ENCODE data around the gene SELENON. TPM values are rescaled to one million over a fixed set of nuclear protein-coding genes. Genes with fewer than 3 reads are reported as not detected.

The SELENON gene
- total and polyA plus RNA-seq, 9 of the 15 experiments (the other 6 are each of a cell fraction or from before 2014, with no cell fraction given): 0.43 to 26.7 (median 7.0) TPM

- in situ Hi-C loops (cut with MboI): no loop called here
- Histone ChIP-seq H3K27me3 (ENCODE audit: control insufficient read depth in 2 of 2, insufficient read depth in 2 of 2, low read length in 2 of 2) (no peaks in the 10 kb centered on the region), H2AFZ (ENCODE audit: low read depth, low read length) (no peak overlapping the region), H3K9ac (ENCODE audit: insufficient read depth in 1 of 2, low read depth in 2 of 2, low read length in 2 of 2) (peak overlapping the region in 1 of 2 experiments; percentile 49; a peak in 1 of 4 replicates), H3K36me3 (ENCODE audit: control insufficient read depth, insufficient read depth, low read length) (peaks cover 38% of the 10 kb centered on the region), H3K4me1 (replicated peaks in 1 of 2; ENCODE audit: control insufficient read depth in 2 of 2, insufficient read depth in 2 of 2, low read length in 2 of 2) (peaks cover 24 to 28% of the 10 kb centered on the region in 2 experiments), H3K27ac (ENCODE audit: extremely low read depth, low read depth, low read length) (peak overlapping the region; percentile 4; the same call in 1 of the 3 replicates), H3K9me3 (replicated peaks; ENCODE audit: control insufficient read depth, insufficient read depth, low read depth, low read length) (no peaks in the 10 kb centered on the region), H3K4me2 (ENCODE audit: insufficient read depth, low read length) (peak overlapping the region; percentile 52), H3K79me2 (ENCODE audit: control insufficient read depth, insufficient read depth, low read length) (peaks cover 99% of the 10 kb centered on the region), H3K4me3 (no peak overlapping the region), H4K20me1 (replicated peaks; ENCODE audit: control insufficient read depth, insufficient read depth, low read length) (peaks cover 9% of the 10 kb centered on the region), H3K9me1 (ENCODE audit: control insufficient read depth, insufficient read depth, low read length) (no peaks in the 10 kb centered on the region)
- POLR2A ChIA-PET: interaction anchor here (0.8 to 1.2 kb wide), 4 partner anchors 12 to 165 kb away, joined by 3 to 4 read pairs (median 3); partner anchors contain the start of gene PAQR7
- no TSS peak for BruUV-seq (replicated peaks)
- no peak for FAIRE-seq
- CTCF ChIA-PET (ENCODE audit: low intra/inter-chr PET ratio): no interaction called here
- DNase-seq (ENCODE audit: extremely low read depth in 1 of 4, low spot score in 3 of 4): peak in 2 of 4 experiments; percentile 51 to 72
- intact Hi-C loops (cut with micrococcal nuclease): no loop called here
- WGBS (ENCODE audit: insufficient coverage, low coverage, missing lambda C conversion rate): 4% methylated on average over 2 of the region's 2 CpGs
- peak; percentile 50 for ATAC-seq
- peak; percentile 50; the same call in 1 of the 2 replicates for TF ChIP-seq TEAD4 (IDR thresholded peaks at IDR 0.05; ENCODE audit: low read length)
- TF ChIP-seq TEAD4 (CRISPR knock-in tag; IDR thresholded peaks at IDR 0.05; ENCODE audit: borderline replicate concordance): no peak
- TF ChIP-seq, protein P1, sequence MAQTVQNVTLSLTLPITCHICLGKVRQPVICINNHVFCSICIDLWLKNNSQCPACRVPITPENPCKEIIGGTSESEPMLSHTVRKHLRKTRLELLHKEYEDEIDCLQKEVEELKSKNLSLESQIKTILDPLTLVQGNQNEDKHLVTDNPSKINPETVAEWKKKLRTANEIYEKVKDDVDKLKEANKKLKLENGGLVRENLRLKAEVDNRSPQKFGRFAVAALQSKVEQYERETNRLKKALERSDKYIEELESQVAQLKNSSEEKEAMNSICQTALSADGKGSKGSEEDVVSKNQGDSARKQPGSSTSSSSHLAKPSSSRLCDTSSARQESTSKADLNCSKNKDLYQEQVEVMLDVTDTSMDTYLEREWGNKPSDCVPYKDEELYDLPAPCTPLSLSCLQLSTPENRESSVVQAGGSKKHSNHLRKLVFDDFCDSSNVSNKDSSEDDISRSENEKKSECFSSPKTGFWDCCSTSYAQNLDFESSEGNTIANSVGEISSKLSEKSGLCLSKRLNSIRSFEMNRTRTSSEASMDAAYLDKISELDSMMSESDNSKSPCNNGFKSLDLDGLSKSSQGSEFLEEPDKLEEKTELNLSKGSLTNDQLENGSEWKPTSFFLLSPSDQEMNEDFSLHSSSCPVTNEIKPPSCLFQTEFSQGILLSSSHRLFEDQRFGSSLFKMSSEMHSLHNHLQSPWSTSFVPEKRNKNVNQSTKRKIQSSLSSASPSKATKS (CRISPR knock-in tag; IDR thresholded peaks at IDR 0.05): no peak
- peak in 1 of 3 experiments; percentile 68 for TF ChIP-seq YY1 (IDR thresholded peaks at IDR 0.05; ENCODE audit: borderline replicate concordance in 1 of 3, control insufficient read depth in 1 of 3, extremely low read depth in 1 of 3, insufficient read depth in 3 of 3, insufficient read length in 1 of 3, insufficient replicate concordance in 2 of 3, low read depth in 1 of 3, low read length in 2 of 3)
- no peak for TF ChIP-seq MBD2 (IDR thresholded peaks at IDR 0.05; ENCODE audit: borderline replicate concordance, low read depth)
- TF ChIP-seq USF2 (CRISPR knock-in tag; IDR thresholded peaks at IDR 0.05): no peak
- no peak for TF ChIP-seq ZNF785 (CRISPR knock-in tag; IDR thresholded peaks at IDR 0.05)
- TF ChIP-seq TGIF2 (CRISPR knock-in tag; IDR thresholded peaks at IDR 0.05): no peak
- no peak for TF ChIP-seq SMAD1 (IDR thresholded peaks at IDR 0.05; ENCODE audit: low read depth, low read length, partially characterized antibody)
- no peak for TF ChIP-seq MTA3 (IDR thresholded peaks at IDR 0.05; ENCODE audit: borderline replicate concordance)
- no peak for TF ChIP-seq ZNF395 (CRISPR knock-in tag; IDR thresholded peaks at IDR 0.05)
- no peak for TF ChIP-seq ZNF143 (CRISPR knock-in tag; IDR thresholded peaks at IDR 0.05)
- TF ChIP-seq, protein P2, sequence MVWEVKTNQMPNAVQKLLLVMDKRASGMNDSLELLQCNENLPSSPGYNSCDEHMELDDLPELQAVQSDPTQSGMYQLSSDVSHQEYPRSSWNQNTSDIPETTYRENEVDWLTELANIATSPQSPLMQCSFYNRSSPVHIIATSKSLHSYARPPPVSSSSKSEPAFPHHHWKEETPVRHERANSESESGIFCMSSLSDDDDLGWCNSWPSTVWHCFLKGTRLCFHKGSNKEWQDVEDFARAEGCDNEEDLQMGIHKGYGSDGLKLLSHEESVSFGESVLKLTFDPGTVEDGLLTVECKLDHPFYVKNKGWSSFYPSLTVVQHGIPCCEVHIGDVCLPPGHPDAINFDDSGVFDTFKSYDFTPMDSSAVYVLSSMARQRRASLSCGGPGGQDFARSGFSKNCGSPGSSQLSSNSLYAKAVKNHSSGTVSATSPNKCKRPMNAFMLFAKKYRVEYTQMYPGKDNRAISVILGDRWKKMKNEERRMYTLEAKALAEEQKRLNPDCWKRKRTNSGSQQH (CRISPR knock-in tag; IDR thresholded peaks at IDR 0.05): no peak
- no peak for TF ChIP-seq CBX5 (IDR thresholded peaks at IDR 0.05; ENCODE audit: borderline replicate concordance, low read depth)
- no peak for TF ChIP-seq PTRF (tag; IDR thresholded peaks at IDR 0.05)
These were observed 54.6 kb downstream of the SELENON start for GRCh38 chr1:25854554-25854953.

All from K562 (cell line).